ENCODE results near the gene STRIP2. TPM values are rescaled to one million over a fixed set of nuclear protein-coding genes. Genes with fewer than 3 reads are reported as not detected.
"Not testable (repeated sequence)": the region's sequence is repeated elsewhere in the genome, so short reads cannot be mapped to it uniquely, and the experiment has no call there.

Gene STRIP2
- total RNA-seq, 1 donor from 2014 or later: 3.5 TPM

DNA sequence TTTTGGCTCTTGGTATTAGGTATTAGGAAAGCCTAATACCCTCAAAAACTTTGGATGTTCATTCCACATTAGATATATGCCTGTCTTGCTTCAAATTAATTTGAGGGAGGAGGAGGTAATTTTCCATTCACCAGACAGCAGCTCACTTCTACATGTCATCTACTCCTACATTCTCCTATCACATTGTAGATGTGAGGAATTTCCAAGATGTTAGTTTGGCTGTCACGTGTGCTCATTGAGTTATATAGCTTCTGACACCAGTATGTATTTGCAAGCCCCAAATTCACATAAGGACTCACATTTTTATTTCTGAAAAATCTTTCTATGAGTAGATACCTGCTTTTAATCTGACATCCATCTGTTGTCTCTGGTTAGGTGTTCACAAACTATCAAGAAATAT lies 45.6 kb downstream of the STRIP2 start:
- Histone ChIP-seq H3K27me3 (ENCODE audit: control insufficient read depth, insufficient read depth, low read length) (no peaks in the 10 kb centered on the region), H3K4me3 (ENCODE audit: low read depth, low read length) (no peak overlapping the region), H3K36me3 (ENCODE audit: control insufficient read depth, insufficient read depth, low read length) (no peaks in the 10 kb centered on the region)
- TF ChIP-seq CTCF (IDR thresholded peaks at IDR 0.05; ENCODE audit: insufficient read depth, low read length, poor library complexity, severe bottlenecking): no peak
- DNase-seq (ENCODE audit: low read depth): no peak

DNA sequence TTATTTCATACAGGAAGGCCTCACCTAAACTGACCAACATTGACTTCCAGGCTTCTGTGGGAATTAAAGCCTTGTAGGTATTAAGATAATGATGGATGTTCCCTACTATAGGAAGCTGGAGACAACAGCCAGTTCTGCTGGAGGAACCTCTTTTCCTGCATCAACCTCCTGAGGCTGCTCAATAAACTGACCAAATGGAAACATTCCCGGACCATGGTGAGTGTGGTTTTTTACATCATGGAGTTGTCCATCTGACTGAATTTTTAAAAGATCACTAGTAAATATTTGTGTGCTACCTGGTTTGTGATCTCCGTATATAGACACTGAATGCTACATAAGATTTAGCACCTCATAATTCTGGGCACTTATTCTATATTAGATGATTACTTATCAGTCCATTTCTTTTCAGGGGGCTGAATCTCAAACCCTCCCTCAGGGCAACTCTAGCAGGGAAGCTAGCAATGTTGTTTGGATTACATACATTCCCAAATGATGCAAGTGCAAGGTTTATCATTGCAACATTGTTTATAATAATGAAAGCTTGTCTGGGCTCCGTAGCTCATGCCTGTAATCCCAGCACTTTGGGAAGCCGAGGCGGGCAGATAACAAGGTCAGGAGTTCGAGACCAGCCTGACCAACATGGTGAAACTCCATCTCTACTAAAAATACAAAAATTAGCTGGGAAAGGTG lies 46.6 kb downstream of the STRIP2 start:
- Histone ChIP-seq H3K36me3 (ENCODE audit: control insufficient read depth, insufficient read depth, low read length) (no peaks in the 10 kb centered on the region), H3K4me3 (ENCODE audit: low read depth, low read length) (no peak overlapping the region), H3K27me3 (ENCODE audit: control insufficient read depth, insufficient read depth, low read length) (no peaks in the 10 kb centered on the region)
- no peak for DNase-seq (ENCODE audit: low read depth)
- TF ChIP-seq CTCF (IDR thresholded peaks at IDR 0.05; ENCODE audit: insufficient read depth, low read length, poor library complexity, severe bottlenecking): no peak

- H3K36me3 ChIP-seq (ENCODE audit: control insufficient read depth, insufficient read depth, low read length): not testable (repeated sequence)
These were observed 47.1 kb downstream of the STRIP2 start for GRCh38 chr7:129481376-129481775.

GRCh38 chr7:129482781-129483180 lies 48.5 kb downstream of the STRIP2 start:
- TF ChIP-seq CTCF (IDR thresholded peaks at IDR 0.05; ENCODE audit: insufficient read depth, low read length, poor library complexity, severe bottlenecking): no peak
- no peak overlapping the region for H3K4me3 ChIP-seq (ENCODE audit: low read depth, low read length)
- DNase-seq (ENCODE audit: low read depth): no peak
- no peaks in the 10 kb centered on the region for H3K27me3 ChIP-seq (ENCODE audit: control insufficient read depth, insufficient read depth, low read length)
- no peaks in the 10 kb centered on the region for H3K36me3 ChIP-seq (ENCODE audit: control insufficient read depth, insufficient read depth, low read length)

More at GRCh38 chr7:129481376-129481775, 47.1 kb downstream of the STRIP2 start:
- DNase-seq (ENCODE audit: low read depth); H3K27me3 ChIP-seq (ENCODE audit: control insufficient read depth, insufficient read depth, low read length); H3K4me3 ChIP-seq (ENCODE audit: low read depth, low read length): not testable (repeated sequence)

GRCh38 chr7:129489491-129489890 lies 55.3 kb downstream of the STRIP2 start:
- H3K36me3 ChIP-seq (ENCODE audit: control insufficient read depth, insufficient read depth, low read length): no peaks in the 10 kb centered on the region
- H3K4me3 ChIP-seq (ENCODE audit: low read depth, low read length): no peak overlapping the region
- no peak for TF ChIP-seq CTCF (IDR thresholded peaks at IDR 0.05; ENCODE audit: insufficient read depth, low read length, poor library complexity, severe bottlenecking)
- H3K27me3 ChIP-seq (ENCODE audit: control insufficient read depth, insufficient read depth, low read length): no peaks in the 10 kb centered on the region
- DNase-seq (ENCODE audit: low read depth): no peak

- no peak for DNase-seq (ENCODE audit: low read depth)
- Histone ChIP-seq H3K27me3 (ENCODE audit: control insufficient read depth, insufficient read depth, low read length) (no peaks in the 10 kb centered on the region), H3K36me3 (ENCODE audit: control insufficient read depth, insufficient read depth, low read length) (no peaks in the 10 kb centered on the region), H3K4me3 (ENCODE audit: low read depth, low read length) (no peak overlapping the region)
- no peak for TF ChIP-seq CTCF (IDR thresholded peaks at IDR 0.05; ENCODE audit: insufficient read depth, low read length, poor library complexity, severe bottlenecking)
These were observed 58.2 kb downstream of the STRIP2 start for GRCh38 chr7:129492391-129492790.

Data from kidney epithelial cell (primary cell).